ENCODE results near the gene SEC14L1.
"Not testable (repeated sequence)": the region's sequence is repeated elsewhere in the genome, so short reads cannot be mapped to it uniquely, and the experiment has no call there.

The SEC14L1 gene

DNA sequence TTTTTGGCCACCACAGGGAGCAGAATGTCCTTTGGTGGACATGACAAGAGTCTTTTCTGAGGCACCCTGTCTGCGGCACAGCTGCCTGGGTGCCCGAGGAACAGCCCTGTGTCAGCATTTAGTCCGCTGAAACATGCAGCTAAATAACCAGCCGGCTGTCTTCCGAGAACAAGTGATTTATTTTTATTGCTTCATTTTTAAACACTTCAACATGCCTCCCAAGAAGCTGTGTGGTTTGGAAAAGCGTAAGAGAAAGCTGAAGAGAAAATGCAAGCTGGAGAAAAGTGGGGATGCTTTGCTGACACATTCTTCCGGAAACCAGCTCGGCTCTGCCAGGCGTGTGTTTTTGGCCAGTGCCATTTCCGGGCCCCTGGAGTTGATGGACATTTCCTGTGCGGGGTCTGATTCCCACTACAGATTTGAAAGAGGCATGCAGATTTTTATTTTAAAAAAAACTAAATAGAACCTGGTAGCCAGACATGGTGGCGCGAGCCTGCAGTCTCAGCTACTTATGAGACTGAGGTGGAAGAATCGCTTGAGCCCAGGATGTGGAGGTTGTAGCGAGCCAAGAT, 94.7 kb downstream of the SEC14L1 start:
- H3K36me3 Mint-ChIP-seq: peaks cover 7 to 16% of the 10 kb centered on the region in 2 donors
- H3K4me1 Mint-ChIP-seq: peaks cover 12 to 31% of the 10 kb centered on the region in 2 donors
- peak; percentile 46 to 49 for ATAC-seq (replicated peaks)
- peaks cover 6 to 11% of the 10 kb centered on the region in 2 donors for H3K9me3 Mint-ChIP-seq
- H3K27ac Mint-ChIP-seq: peak overlapping the region; percentile 82
- DNase-seq: no peak
- peaks cover 18 to 38% of the 10 kb centered on the region in 2 donors for H3K27me3 Mint-ChIP-seq
- H3K4me3 Mint-ChIP-seq: peak overlapping the region; percentile 75 to 85

DNA sequence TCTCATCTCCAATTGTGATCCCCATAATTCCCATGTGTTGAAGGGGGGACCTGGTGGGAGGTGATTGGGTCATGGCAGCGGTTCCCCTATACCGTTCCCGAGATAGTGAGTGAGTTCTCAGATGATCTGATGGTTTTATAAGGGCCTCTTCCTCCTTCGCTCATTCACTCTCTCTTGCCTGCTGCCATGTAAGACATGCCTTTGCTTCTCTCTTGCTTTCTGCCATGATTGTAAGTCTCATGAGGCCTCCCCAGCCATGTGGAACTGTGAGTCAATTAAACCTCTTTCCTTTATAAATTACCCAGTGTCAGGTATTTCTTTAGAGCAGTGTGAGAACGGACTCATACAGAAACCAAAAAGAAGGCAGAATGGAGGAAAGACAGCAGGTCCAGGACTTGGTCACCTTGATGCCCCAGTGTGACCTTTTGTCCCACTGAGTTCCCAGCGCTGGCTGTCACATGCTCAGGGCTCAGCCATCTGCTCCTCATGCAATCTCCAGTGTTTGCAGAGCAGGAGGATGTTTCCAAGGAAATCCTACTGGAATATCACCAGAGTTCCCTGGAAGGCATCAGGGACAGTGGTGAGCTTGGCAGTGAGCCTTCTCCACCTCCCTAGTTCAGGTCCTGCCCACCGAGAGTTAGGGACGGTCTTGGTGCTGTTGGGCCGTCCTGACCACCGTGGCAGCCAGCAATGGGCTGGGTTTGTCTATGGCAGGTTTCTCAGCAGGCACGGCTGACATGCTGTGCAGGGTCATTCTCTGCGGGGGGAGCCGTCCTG, 96.7 kb downstream of the SEC14L1 start:
- Mint-ChIP-seq H3K36me3 (peaks cover 7 to 16% of the 10 kb centered on the region in 2 donors), H3K4me3 (no peak overlapping the region), H3K27ac (peak overlapping the region; percentile 77), H3K27me3 (peaks cover 18 to 38% of the 10 kb centered on the region in 2 donors), H3K9me3 (peaks cover 6 to 11% of the 10 kb centered on the region in 2 donors), H3K4me1 (peaks cover 12 to 31% of the 10 kb centered on the region in 2 donors)
- DNase-seq: no peak
- ATAC-seq (replicated peaks): no peak

DNA sequence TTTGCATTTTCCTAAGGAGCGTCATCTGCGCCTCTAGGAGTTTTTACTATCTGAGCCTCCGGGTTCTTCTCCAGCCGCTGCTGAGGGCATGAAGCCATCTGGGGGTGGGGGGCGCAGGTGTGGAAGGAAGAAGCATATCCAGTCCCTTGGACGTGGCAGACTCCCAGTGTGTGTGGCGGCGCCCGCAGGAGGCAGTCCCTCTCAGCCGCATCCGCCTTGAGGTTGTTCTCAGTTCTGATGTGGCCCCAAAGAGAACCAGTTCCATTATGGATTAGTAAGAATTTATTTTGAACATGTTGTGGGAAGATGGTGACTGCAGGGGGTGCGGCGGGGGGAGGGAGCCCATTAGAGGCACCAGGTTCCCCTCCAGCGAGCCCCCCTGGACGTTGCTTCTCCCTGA, 100.2 kb downstream of the SEC14L1 start:
- H3K4me3 Mint-ChIP-seq: no peak overlapping the region
- H3K9me3 Mint-ChIP-seq: peaks cover 6 to 8% of the 10 kb centered on the region in 2 donors
- H3K27ac Mint-ChIP-seq: no peak overlapping the region
- peaks cover 7 to 8% of the 10 kb centered on the region in 2 donors for H3K36me3 Mint-ChIP-seq
- ATAC-seq (replicated peaks) (no peak), DNase-seq (no peak)
- peaks cover 12 to 21% of the 10 kb centered on the region in 2 donors for H3K4me1 Mint-ChIP-seq
- H3K27me3 Mint-ChIP-seq: peaks cover 4 to 15% of the 10 kb centered on the region in 2 donors

DNA sequence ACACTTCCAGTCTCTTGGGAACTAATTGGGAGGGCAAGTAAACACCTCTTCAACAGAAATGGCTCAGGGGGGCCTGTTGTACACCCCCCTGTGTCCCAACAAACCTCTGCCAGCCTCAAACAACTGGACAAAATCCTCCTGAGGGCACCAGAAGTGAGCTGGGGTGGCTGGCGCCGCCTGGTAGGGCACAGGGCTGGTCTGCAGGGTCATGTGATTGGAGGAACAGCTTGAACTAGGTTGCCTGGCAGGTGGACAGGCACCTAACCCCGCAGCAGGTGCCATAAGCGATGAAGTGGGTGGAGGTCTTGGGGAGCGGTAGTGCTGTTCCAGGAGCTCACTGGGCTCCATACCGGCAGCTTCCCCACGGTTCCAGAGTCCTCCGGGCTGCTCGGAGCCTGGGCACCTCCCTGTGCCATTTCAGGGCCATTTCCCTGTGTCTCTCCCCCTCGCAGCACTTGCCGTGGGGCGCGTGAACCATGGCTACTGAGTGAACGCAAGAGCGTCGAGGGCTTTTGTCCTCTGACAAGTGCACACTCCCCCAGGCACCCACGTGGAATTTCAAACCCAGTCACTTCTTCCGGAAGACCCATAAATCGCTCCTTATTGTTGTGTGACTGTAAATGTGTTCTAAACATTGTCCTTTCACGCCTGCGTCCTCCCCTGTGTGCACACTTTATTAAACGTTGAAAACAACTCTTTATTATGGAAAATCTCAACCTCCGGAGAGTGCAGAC, 101.5 kb downstream of the SEC14L1 start:
- Mint-ChIP-seq H3K4me1 (peaks cover 18 to 25% of the 10 kb centered on the region in 2 donors), H3K9me3 (peaks cover under 1 to 5% of the 10 kb centered on the region in 2 donors), H3K4me3 (no peak overlapping the region), H3K27ac (no peak overlapping the region), H3K27me3 (peaks cover under 1 to 9% of the 10 kb centered on the region in 2 donors), H3K36me3 (peaks cover 2% of the 10 kb centered on the region in 2 donors)
- no peak for DNase-seq
- no peak for ATAC-seq (replicated peaks)

DNA sequence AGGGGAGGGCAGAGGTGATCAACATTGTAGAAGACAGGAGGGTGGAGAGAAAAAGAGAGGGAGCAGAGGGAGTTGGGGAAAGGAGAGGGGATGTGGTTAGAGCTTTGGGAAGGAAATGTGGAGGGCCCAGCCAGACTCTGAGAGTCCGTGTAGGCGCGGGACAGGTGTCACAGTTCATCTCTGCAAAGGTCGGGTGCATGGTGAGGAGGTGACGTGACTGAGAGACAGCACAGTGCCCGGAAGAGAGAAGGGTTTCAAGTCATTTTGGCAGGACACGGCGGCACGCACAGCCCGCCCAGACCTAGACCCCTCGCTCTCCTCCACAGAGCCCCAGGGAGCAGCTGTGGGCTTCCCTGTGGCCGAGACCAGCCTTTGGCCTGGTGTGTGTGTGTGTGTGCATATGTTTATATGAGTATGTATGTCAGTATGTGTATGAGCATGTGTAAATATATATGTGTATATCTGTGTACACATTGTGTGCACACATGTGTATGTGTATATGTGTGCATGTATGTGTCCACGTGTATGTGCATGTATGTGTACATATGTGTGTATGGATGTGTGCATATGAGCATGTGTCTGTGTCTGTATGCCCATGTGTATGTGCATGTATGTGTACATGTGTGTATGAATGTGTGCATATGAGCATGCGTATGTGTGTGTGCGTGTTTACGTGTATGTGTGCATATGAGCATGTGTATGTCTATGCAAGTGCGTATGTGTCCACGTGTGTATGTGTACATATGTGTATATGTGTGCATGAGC, 104.6 kb downstream of the SEC14L1 start:
- Mint-ChIP-seq H3K4me3 (peak overlapping the region; percentile 56 to 61), H3K36me3 (peaks cover 0 to 2% of the 10 kb centered on the region in 2 donors), H3K27ac (peak overlapping the region; percentile 96), H3K9me3 (no peaks in the 10 kb centered on the region), H3K4me1 (peaks cover 18 to 30% of the 10 kb centered on the region in 2 donors), H3K27me3 (peaks cover 25 to 35% of the 10 kb centered on the region in 2 donors)
- peak; percentile 69 for DNase-seq
- ATAC-seq (replicated peaks): peak; percentile 90 to 91

DNA sequence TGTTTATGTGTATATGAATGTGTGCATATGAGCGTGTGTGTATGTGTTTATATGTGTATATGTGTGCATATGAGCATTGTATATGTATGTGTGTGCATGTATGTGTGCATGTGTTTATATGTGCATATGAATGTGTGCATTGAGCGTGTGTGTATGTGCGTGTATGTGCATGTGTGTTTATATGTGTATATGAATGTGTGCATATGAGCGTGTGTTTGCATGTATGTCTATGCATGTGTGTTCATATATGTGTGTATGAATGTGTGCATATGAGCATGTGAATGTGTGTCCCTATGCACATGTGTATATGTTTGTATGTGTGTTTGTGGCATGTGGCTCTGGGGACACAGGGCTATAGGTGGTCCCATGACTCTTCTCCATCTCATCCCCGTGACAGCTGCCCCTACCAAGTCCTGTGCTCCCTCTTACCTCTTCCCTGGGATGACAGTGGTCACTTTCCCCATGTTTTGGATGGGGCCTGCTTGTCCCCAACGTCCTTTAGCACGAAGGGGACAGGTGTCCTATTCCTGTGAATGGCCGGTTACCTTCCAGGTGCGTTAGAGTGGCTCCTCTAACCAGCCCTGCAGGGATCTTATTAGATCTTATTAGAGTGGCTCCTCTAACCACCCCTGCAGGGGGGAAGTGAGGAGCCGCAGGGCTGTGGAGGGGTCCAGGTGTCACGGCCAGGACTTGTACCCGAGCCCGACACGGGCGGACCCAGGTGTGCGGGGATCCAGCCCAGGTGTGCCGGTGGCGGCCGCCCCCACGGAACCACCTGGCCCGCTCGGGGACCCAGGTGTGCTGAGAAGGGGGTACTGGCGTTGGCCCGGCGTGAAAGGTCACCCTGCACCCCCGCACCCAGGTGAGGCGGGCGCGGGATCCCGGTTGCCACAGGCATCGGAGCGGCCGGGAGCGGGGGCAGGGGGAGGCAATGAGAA, 105.6 kb downstream of the SEC14L1 start:
- Mint-ChIP-seq H3K9me3 (no peaks in the 10 kb centered on the region), H3K4me3 (peak overlapping the region; percentile 22 to 77), H3K36me3 (peaks cover 0 to 2% of the 10 kb centered on the region in 2 donors), H3K27ac (peak overlapping the region; percentile 57), H3K27me3 (peaks cover 25 to 35% of the 10 kb centered on the region in 2 donors), H3K4me1 (peaks cover 18 to 30% of the 10 kb centered on the region in 2 donors)
- DNase-seq (no peak), ATAC-seq (replicated peaks) (peak; percentile 17 to 38)

DNA sequence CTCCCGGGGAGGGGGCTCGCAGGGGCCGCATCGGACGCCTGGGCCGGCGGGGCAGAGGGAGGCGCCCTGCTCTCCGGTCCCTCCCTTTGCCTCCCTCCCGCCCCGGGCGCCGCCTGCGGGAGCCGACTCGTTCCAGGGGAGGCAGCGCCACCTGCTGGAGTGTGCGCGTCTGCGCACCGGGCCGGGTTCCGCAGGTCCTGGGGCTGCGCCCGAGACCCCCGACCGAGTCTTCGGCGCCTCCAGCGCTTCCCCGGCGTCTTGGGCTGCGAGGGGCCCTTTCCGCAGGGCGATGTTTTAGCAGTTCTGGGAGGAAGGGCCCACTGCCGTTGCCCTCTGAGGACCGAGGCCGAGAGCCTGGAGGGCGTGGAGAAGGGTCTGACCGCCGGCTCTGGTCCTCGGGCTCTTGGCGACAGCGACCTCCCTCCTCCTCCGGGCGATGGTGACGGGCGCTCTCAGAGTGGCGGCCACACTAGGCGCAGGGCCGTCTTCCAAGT, 106.3 kb downstream of the SEC14L1 start:
- Mint-ChIP-seq H3K27me3 (peaks cover 25 to 35% of the 10 kb centered on the region in 2 donors), H3K4me3 (peak overlapping the region; percentile 70 to 77), H3K36me3 (peaks cover 0 to 2% of the 10 kb centered on the region in 2 donors), H3K27ac (peak overlapping the region; percentile 65), H3K4me1 (peaks cover 20 to 30% of the 10 kb centered on the region in 2 donors), H3K9me3 (no peaks in the 10 kb centered on the region)
- ATAC-seq (replicated peaks) (peak; percentile 71 to 73), DNase-seq (peak; percentile 75)

DNA sequence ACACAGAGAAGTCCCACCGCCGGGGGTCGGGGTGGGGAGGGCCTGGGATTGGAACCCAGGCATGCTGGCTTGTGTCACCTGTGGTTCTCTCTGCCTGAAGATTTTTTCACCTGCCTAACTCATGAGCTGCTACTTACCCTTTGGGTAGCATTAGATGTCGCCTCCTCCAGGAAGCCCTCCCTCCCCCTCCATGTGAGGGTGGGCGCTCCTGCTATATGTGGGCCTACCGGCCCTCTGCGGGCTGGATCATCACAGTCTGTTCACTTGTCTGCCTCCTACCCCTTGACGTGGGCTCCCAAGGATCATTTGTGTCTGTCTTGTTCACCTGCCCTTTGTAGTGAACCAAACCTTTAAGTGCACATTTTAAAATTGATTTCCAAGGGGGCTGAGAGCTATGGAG, 106.8 kb downstream of the SEC14L1 start:
- Mint-ChIP-seq H3K27ac (peak overlapping the region; percentile 65), H3K36me3 (peaks cover 0 to 2% of the 10 kb centered on the region in 2 donors), H3K4me1 (peaks cover 20 to 30% of the 10 kb centered on the region in 2 donors), H3K4me3 (peak overlapping the region; percentile 70 to 77), H3K27me3 (peaks cover 25 to 37% of the 10 kb centered on the region in 2 donors), H3K9me3 (no peaks in the 10 kb centered on the region)
- ATAC-seq (replicated peaks) (no peak), DNase-seq (no peak)

DNA sequence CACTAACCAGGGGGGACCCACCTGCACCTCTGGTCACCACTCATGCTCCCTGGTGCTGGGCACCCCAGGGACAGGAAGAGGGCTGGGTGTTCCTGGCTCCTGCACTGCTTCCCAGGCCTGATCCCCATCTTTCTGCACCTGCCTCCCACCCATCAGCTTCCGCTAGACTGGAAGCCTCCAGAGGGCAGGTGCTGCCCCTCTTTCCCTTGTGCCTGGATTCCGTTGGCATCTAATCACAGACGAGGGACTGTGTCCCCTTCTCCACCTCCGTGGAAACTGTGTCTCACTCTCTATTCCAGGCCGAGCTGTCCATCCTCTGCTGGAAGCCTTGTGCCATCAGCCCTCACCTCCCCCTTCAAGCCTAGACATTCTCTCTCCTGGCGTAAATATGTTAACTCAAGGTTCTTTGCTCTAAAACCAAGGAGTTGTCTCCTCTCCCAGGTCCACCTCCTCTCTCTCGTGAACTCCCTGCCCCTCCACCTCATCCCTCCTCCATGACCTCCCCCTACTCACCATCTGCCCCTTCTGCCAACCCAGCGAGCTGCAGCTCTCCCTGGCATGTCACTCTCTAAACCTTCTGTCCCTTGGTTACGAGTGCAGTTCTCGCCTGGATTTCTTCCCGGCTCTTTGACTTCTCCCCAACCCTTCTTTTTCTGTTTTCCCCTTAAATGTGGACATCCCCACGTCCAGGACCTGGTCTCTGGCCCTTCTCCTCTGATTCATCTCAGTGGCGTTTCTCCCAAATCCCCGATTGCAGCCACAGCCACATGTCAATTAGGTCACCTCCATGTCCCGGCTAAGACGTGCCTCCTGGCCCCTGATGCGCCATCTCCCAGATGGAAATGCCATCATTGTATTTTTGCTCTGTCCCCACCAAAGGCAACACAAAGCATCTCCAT, 107.7 kb downstream of the SEC14L1 start:
- no peaks in the 10 kb centered on the region for H3K9me3 Mint-ChIP-seq
- H3K4me1 Mint-ChIP-seq: peaks cover 20 to 30% of the 10 kb centered on the region in 2 donors
- H3K4me3 Mint-ChIP-seq: no peak overlapping the region
- ATAC-seq (replicated peaks) (no peak), DNase-seq (no peak)
- peaks cover 25 to 40% of the 10 kb centered on the region in 2 donors for H3K27me3 Mint-ChIP-seq
- H3K36me3 Mint-ChIP-seq: peaks cover 0 to 2% of the 10 kb centered on the region in 2 donors
- no peak overlapping the region for H3K27ac Mint-ChIP-seq

DNA sequence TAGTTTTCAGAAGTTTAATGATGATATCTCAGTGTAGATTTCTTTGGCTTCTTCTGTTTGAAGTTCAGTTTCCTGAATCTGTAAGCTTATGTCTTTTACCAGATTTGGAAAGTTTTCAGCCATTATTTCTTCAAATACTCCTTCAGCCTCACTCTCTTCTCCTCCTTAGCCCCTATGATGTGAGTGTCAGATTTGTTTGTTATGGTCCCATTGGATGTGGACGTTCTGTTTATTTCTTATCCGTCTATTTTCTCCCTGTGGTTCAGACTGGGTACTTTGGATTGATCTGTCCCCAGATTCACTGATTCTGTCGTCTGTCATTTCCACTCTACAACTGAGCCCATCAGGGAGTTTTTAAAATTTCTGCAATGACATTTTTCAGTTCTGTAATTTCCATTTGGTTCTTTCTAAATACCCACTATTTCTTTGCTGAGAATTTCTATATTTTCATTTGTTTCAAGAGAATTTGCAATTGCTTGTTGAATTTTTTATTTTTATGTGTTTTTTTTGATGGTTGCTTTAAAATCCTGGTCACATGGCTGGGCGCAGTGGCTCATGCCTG, 110.9 kb downstream of the SEC14L1 start:
- ATAC-seq (replicated peaks): no peak
- no peak overlapping the region for H3K27ac Mint-ChIP-seq
- peaks cover 2 to 8% of the 10 kb centered on the region in 2 donors for H3K4me1 Mint-ChIP-seq
- no peak overlapping the region for H3K4me3 Mint-ChIP-seq
- H3K27me3 Mint-ChIP-seq: peaks cover 26 to 50% of the 10 kb centered on the region in 2 donors
- H3K9me3 Mint-ChIP-seq: no peaks in the 10 kb centered on the region
- H3K36me3 Mint-ChIP-seq: no peaks in the 10 kb centered on the region
- DNase-seq: no peak

DNA sequence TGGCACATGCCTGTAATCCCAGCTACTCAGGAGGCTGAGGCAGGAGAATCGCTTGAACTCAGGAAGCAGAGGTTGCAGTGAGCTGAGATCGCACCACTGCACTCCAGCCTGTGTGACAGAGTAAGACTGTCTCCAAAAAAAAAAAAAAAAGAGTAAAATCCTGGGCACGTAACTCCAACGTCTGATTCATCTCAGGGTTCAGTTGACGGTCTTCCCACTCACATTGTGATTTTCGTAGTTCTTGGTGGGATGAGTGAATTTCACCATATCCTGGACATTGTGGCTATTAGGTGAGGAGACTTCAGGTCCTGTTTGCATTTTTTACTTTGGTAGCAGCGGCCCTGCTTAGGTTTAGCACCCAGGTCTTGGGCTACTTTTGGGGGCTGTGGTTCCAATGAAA, 111.5 kb downstream of the SEC14L1 start:
- ATAC-seq (replicated peaks); H3K4me3 Mint-ChIP-seq; H3K9me3 Mint-ChIP-seq; H3K4me1 Mint-ChIP-seq; H3K27ac Mint-ChIP-seq; H3K36me3 Mint-ChIP-seq; DNase-seq: not testable (repeated sequence)
- H3K27me3 Mint-ChIP-seq: peaks cover 32 to 54% of the 10 kb centered on the region in 2 donors

DNA sequence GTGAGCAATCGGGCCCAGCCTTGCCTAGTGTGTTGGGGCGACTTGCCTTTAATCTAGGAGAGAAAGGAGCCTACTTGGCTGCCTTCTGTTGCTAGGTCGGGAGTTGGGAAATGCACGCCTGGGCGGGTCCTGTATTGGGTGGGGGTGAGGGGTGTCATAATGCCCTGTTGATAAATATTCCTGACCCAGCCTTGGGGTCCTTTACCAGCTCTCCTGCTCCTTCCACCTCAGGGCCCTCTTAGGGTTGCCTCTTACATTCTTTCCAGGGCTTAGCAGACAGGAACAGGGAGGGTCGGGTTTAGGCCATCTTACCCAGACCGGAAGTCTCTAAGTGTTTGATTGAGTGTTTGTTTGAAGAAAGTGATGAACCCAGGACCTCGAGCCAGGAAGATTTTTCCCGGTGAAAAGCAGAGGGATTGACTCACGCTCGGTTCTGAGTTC, 112.9 kb downstream of the SEC14L1 start:
- H3K36me3 Mint-ChIP-seq: no peaks in the 10 kb centered on the region
- no peak overlapping the region for H3K27ac Mint-ChIP-seq
- DNase-seq (no peak), ATAC-seq (replicated peaks) (no peak)
- peaks cover 0 to 2% of the 10 kb centered on the region in 2 donors for H3K4me1 Mint-ChIP-seq
- H3K4me3 Mint-ChIP-seq: no peak overlapping the region
- H3K9me3 Mint-ChIP-seq: no peaks in the 10 kb centered on the region
- peaks cover 26 to 45% of the 10 kb centered on the region in 2 donors for H3K27me3 Mint-ChIP-seq

Measured in stimulated activated naive B cell treated with anti-CD40 and anti-IgM and Interleukin-4, amounts not matched to agents 10 μg/mL and 1 μg/mL and 100 μg/mL, for 72 hours (primary cell).